HEK293 (cell line): ENCODE results near the gene PPT2.
A peak's percentile ranks its signal among the peaks of the same experiment; 100 is the strongest.

Source experiments
- CTCF ChIA-PET: fragments of 350-600 bp; formaldehyde crosslinking; extraction: SDS; loops from one replicate; lab custom pipeline; 2021; ENCODE audit warnings: antibody characterized with exemption; lab: Yijun Ruan, JAX
- POLR2A ChIA-PET: fragments of 300-600 bp; formaldehyde crosslinking; extraction: SDS; loops from one replicate; lab custom pipeline; 2020; ENCODE audit warnings: antibody characterized with exemption, inconsistent platforms; lab: Yijun Ruan, JAX
- H3K27ac ChIP-seq: fragments of 200-500 bp; sonication (Bioruptor generic); 2 replicates; pipeline ENCODE4 v1.5.1; 2014; ENCODE audit warnings: low read depth, low read length, control low read depth, inconsistent platforms; ENCODE audit errors: extremely low read depth
- H3K36me3 ChIP-seq, 2 experiments: fragments of 200-500 bp in 1 of 2; sonication (Bioruptor generic) in 1 of 2; 1 replicate in 1 of 2; 2 replicates in 1 of 2; pipeline ENCODE4 v1.5.1; 2014 to 2017; ENCODE audit warnings: inconsistent platforms in 2 of 2, low read length in 2 of 2; ENCODE audit not compliant: control insufficient read depth in 2 of 2, insufficient read depth in 1 of 2
- H3K4me1 ChIP-seq: fragments of 200-500 bp; sonication (Bioruptor generic); 2 replicates; pipeline ENCODE4 v1.5.1; 2014; ENCODE audit warnings: mild to moderate bottlenecking, low read length, inconsistent platforms; ENCODE audit not compliant: control insufficient read depth, insufficient read depth
- H3K4me3 ChIP-seq: 2 replicates; pipeline ENCODE4 v1.5.1; 2011; ENCODE audit warnings: low read depth, mild to moderate bottlenecking, control low read depth, low read length, moderate library complexity
- H3K9me3 ChIP-seq: fragments of 200-500 bp; sonication (Bioruptor generic); 2 replicates; pipeline ENCODE4 v1.5.1; 2014; ENCODE audit warnings: low read depth, low read length, inconsistent platforms; ENCODE audit not compliant: control insufficient read depth, insufficient read depth
- AEBP2 ChIP-seq: fragments of 450-650 bp; formaldehyde crosslinking; IDR thresholded peaks from 2 replicates; pipeline ENCODE4 v1.5.1; 2016; ENCODE audit warnings: missing biosample characterization, missing genetic modification characterization, borderline replicate concordance
- IKZF3 ChIP-seq: fragments of 450-650 bp; IDR thresholded peaks from 2 replicates; pipeline ENCODE4 v1.5.0; 2018; ENCODE audit warnings: missing biosample characterization, mild to moderate bottlenecking, missing genetic modification characterization, moderate library complexity
- KLF1 ChIP-seq: fragments of 450-650 bp; formaldehyde crosslinking; IDR thresholded peaks from 2 replicates; pipeline ENCODE4 v1.5.1; 2016; ENCODE audit warnings: missing biosample characterization, missing genetic modification characterization
- PRDM1 ChIP-seq: fragments of 450-650 bp; formaldehyde crosslinking; IDR thresholded peaks from 2 replicates; pipeline ENCODE4; 2016; ENCODE audit warnings: missing biosample characterization, missing genetic modification characterization
- ZBTB20 ChIP-seq: fragments of 450-650 bp; formaldehyde crosslinking; IDR thresholded peaks from 2 replicates; pipeline ENCODE4 v1.5.1; 2016; ENCODE audit warnings: missing biosample characterization, missing genetic modification characterization
- ZNF169 ChIP-seq: fragments of 450-650 bp; formaldehyde crosslinking; IDR thresholded peaks from 2 replicates; pipeline ENCODE4 v1.5.1; 2016; ENCODE audit warnings: missing biosample characterization, missing genetic modification characterization
- ZNF19 ChIP-seq: fragments of 450-650 bp; formaldehyde crosslinking; IDR thresholded peaks from 2 replicates; pipeline ENCODE4; 2016; ENCODE audit warnings: missing biosample characterization, missing genetic modification characterization, low read depth
- ZNF391 ChIP-seq: fragments of 450-650 bp; formaldehyde crosslinking; IDR thresholded peaks from 2 replicates; pipeline ENCODE4 v1.5.1; 2016; ENCODE audit warnings: low read depth, missing biosample characterization, missing genetic modification characterization, borderline replicate concordance
- ZNF394 ChIP-seq: fragments of 450-650 bp; formaldehyde crosslinking; IDR thresholded peaks from 2 replicates; pipeline ENCODE4 v1.5.1; 2016; ENCODE audit warnings: missing biosample characterization, missing genetic modification characterization, mild to moderate bottlenecking, moderate library complexity, borderline replicate concordance
- ZNF518A ChIP-seq: fragments of 450-650 bp; formaldehyde crosslinking; conservative IDR thresholded peaks from 2 replicates; pipeline ENCODE4 v1.5.1; 2016; ENCODE audit warnings: low read depth, missing biosample characterization, missing genetic modification characterization
- ZNF626 ChIP-seq: fragments of 450-650 bp; sonication (Bioruptor Pico); formaldehyde crosslinking; IDR thresholded peaks from 2 replicates; pipeline ENCODE4 v1.5.1; 2018; ENCODE audit warnings: missing biosample characterization, missing genetic modification characterization, inconsistent platforms
- ZNF843 ChIP-seq: fragments of 450-650 bp; formaldehyde crosslinking; IDR thresholded peaks from 2 replicates; pipeline ENCODE4 v1.5.1; 2016; ENCODE audit warnings: missing biosample characterization, missing genetic modification characterization
- TF ChIP-seq, protein P1 (sequence below): fragments of 450-650 bp; formaldehyde crosslinking; IDR thresholded peaks from 2 replicates; pipeline ENCODE4 v1.5.1; 2017; ENCODE audit warnings: missing biosample characterization, mild to moderate bottlenecking, missing genetic modification characterization, moderate library complexity
- TF ChIP-seq, protein P2 (sequence below): fragments of 450-650 bp; formaldehyde crosslinking; IDR thresholded peaks from 2 replicates; pipeline ENCODE4 v1.5.0; 2017; ENCODE audit warnings: missing biosample characterization, missing genetic modification characterization, borderline replicate concordance
- TF ChIP-seq, protein P3 (sequence below): fragments of 450-650 bp; formaldehyde crosslinking; IDR thresholded peaks from 2 replicates; pipeline ENCODE4 v1.5.1; 2016; ENCODE audit warnings: missing biosample characterization, missing genetic modification characterization

The PPT2 gene

DNA sequence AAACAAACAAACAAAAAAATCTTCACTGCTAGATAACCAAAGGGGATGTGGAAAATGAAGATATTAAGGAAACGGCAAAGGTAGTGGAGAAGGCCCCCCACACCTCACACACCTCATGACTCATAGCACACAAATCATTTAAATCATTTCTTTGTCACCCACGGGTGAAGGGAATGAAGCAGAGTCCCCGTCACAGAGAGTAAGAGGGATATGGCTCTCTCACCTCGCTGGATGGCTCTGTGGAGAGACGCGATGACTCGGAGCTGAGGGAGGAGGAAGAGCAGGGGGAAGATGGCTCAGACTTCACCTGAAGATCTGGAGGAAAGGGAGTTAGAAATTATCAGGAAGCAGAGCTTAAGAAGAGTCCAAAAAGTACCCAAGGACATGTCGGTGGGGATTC, 27.1 kb upstream of the PPT2 start:
- H3K36me3 ChIP-seq = peaks cover 33 to 41% of the 10 kb centered on the region in 2 experiments; a peak in 2 of 3 replicates
- ChIA-PET POLR2A (interaction anchor here (1.6 to 4.2 kb wide), 2 partner anchors 25 to 31 kb away, joined by 5 to 38 read pairs; partner anchors contain the start of gene PRRT1), CTCF (interaction anchor here (0.6 to 5.6 kb wide), 5 partner anchors 9 to 999 kb away, joined by 3 to 65 read pairs (median 4); no protein-coding TSS in a partner anchor)
- H3K27ac ChIP-seq = no peak overlapping the region
- H3K4me3 ChIP-seq = peak overlapping the region; percentile 80
- TF ChIP-seq ZNF19 (no peak), ZNF518A (tag by site-specific recombination) (no peak), ZNF394 (tag by site-specific recombination) (no peak), ZNF169 (tag by site-specific recombination) (no peak), ZNF626 (tag by site-specific recombination) (no peak), AEBP2 (tag by site-specific recombination) (no peak)
- TF ChIP-seq, protein P1, sequence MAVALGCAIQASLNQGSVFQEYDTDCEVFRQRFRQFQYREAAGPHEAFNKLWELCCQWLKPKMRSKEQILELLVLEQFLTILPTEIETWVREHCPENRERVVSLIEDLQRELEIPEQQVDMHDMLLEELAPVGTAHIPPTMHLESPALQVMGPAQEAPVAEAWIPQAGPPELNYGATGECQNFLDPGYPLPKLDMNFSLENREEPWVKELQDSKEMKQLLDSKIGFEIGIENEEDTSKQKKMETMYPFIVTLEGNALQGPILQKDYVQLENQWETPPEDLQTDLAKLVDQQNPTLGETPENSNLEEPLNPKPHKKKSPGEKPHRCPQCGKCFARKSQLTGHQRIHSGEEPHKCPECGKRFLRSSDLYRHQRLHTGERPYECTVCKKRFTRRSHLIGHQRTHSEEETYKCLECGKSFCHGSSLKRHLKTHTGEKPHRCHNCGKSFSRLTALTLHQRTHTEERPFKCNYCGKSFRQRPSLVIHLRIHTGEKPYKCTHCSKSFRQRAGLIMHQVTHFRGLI = no peak
- H3K4me1 ChIP-seq = peaks cover 13% of the 10 kb centered on the region
- H3K9me3 ChIP-seq = no peaks in the 10 kb centered on the region

- H3K4me3 ChIP-seq = peak overlapping the region; percentile 80
- ChIA-PET POLR2A (interaction anchor here (1.1 to 4.2 kb wide), 11 partner anchors 16 to 845 kb away, joined by 3 to 38 read pairs (median 7); partner anchors contain the start of genes EGFL8, HSPA1B, PBX2 and PRRT1), CTCF (interaction anchor here (0.6 to 5.6 kb wide), 5 partner anchors 9 to 859 kb away, joined by 3 to 65 read pairs (median 5); no protein-coding TSS in a partner anchor)
- H3K36me3 ChIP-seq = peaks cover 28 to 38% of the 10 kb centered on the region in 2 experiments; a peak in 2 of 3 replicates
- peaks cover 13% of the 10 kb centered on the region for H3K4me1 ChIP-seq
- peak overlapping the region; percentile 84; the same call in 1 of the 2 replicates for H3K27ac ChIP-seq
- TF ChIP-seq IKZF3 (tag by site-specific recombination) (no peak), ZBTB20 (no peak), ZNF391 (tag by site-specific recombination) (no peak), KLF1 (tag by site-specific recombination) (no peak), ZNF843 (no peak), PRDM1 (tag by site-specific recombination) (peak; percentile 51)
- TF ChIP-seq, protein P2, sequence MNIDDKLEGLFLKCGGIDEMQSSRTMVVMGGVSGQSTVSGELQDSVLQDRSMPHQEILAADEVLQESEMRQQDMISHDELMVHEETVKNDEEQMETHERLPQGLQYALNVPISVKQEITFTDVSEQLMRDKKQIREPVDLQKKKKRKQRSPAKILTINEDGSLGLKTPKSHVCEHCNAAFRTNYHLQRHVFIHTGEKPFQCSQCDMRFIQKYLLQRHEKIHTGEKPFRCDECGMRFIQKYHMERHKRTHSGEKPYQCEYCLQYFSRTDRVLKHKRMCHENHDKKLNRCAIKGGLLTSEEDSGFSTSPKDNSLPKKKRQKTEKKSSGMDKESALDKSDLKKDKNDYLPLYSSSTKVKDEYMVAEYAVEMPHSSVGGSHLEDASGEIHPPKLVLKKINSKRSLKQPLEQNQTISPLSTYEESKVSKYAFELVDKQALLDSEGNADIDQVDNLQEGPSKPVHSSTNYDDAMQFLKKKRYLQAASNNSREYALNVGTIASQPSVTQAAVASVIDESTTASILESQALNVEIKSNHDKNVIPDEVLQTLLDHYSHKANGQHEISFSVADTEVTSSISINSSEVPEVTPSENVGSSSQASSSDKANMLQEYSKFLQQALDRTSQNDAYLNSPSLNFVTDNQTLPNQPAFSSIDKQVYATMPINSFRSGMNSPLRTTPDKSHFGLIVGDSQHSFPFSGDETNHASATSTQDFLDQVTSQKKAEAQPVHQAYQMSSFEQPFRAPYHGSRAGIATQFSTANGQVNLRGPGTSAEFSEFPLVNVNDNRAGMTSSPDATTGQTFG (tag by site-specific recombination) = no peak
- TF ChIP-seq, protein P3, sequence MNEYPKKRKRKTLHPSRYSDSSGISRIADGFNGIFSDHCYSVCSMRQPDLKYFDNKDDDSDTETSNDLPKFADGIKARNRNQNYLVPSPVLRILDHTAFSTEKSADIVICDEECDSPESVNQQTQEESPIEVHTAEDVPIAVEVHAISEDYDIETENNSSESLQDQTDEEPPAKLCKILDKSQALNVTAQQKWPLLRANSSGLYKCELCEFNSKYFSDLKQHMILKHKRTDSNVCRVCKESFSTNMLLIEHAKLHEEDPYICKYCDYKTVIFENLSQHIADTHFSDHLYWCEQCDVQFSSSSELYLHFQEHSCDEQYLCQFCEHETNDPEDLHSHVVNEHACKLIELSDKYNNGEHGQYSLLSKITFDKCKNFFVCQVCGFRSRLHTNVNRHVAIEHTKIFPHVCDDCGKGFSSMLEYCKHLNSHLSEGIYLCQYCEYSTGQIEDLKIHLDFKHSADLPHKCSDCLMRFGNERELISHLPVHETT (tag by site-specific recombination) = no peak
- no peaks in the 10 kb centered on the region for H3K9me3 ChIP-seq
These were observed 26.6 kb upstream of the PPT2 start for GRCh38 chr6:32127409-32127716.
